Hindlimb muscle (tissue), 1 donor: Measurements from ENCODE around the gene IGF2BP2. TPM values are rescaled to one million over a fixed set of nuclear protein-coding genes. Genes with fewer than 3 reads are reported as not detected.
A peak's percentile ranks its signal among the peaks of the same experiment; 100 is the strongest.
"Not testable (repeated sequence)": the region's sequence is repeated elsewhere in the genome, so short reads cannot be mapped to it uniquely, and the experiment has no call there.

Experiments
- DNase-seq: peaks from one replicate; pipeline ENCODE4 v3.0.0-alpha.2; 2013
- polyA plus RNA-seq: library from polyadenylated mRNA; unstranded; fragments of 120-200 nt; gene quantifications from one replicate; pipeline ENCODE4 v1.2.1, GENCODE V29; 2013; ENCODE audit not compliant: insufficient read length

IGF2BP2 gene
- polyA plus RNA-seq, 1 donor, result 41.6 TPM

- no peak for DNase-seq
Measured at GRCh38 chr3:185708392-185708791, 116.5 kb downstream of the IGF2BP2 start.

GRCh38 chr3:185705498-185705897, 119.3 kb downstream of the IGF2BP2 start:
- DNase-seq, result no peak

- no peak for DNase-seq
Measured at GRCh38 chr3:185702262-185703225, 122.3 kb downstream of the IGF2BP2 start.

- DNase-seq, result no peak
Measured at GRCh38 chr3:185701611-185702261, 123.1 kb downstream of the IGF2BP2 start.

- DNase-seq, result no peak
Measured at GRCh38 chr3:185699927-185700326, 124.9 kb downstream of the IGF2BP2 start.

- DNase-seq, result not testable (repeated sequence)
Measured at GRCh38 chr3:185697228-185697627, 127.6 kb downstream of the IGF2BP2 start.

GRCh38 chr3:185696039-185696438, 128.8 kb downstream of the IGF2BP2 start:
- no peak for DNase-seq

- DNase-seq, result no peak
Measured at GRCh38 chr3:185693985-185694653, 130.7 kb downstream of the IGF2BP2 start.

- no peak for DNase-seq
Measured at GRCh38 chr3:185691622-185692021, 133.2 kb downstream of the IGF2BP2 start.

- DNase-seq, result peak; percentile 15
Measured at GRCh38 chr3:185687271-185687878, 137.5 kb downstream of the IGF2BP2 start.

- DNase-seq, result no peak
Measured at GRCh38 chr3:185685231-185686035, 139.4 kb downstream of the IGF2BP2 start.

GRCh38 chr3:185680231-185680630, 144.6 kb downstream of the IGF2BP2 start:
- DNase-seq, result no peak

- no peak for DNase-seq
Measured at GRCh38 chr3:185678027-185678426, 146.8 kb downstream of the IGF2BP2 start.

GRCh38 chr3:185677146-185677829, 147.6 kb downstream of the IGF2BP2 start:
- DNase-seq, result peak; percentile 53

GRCh38 chr3:185667574-185667973, 157.3 kb downstream of the IGF2BP2 start:
- no peak for DNase-seq

GRCh38 chr3:185663929-185664328, 160.9 kb downstream of the IGF2BP2 start:
- DNase-seq, result no peak

GRCh38 chr3:185661772-185662171, 163.1 kb downstream of the IGF2BP2 start:
- no peak for DNase-seq

GRCh38 chr3:185661296-185661695, 163.5 kb downstream of the IGF2BP2 start:
- DNase-seq, result not testable (repeated sequence)

- DNase-seq, result peak; percentile 78
Measured at GRCh38 chr3:185659942-185660921, 164.6 kb downstream of the IGF2BP2 start.

GRCh38 chr3:185658943-185659342, 165.9 kb downstream of the IGF2BP2 start:
- no peak for DNase-seq
